Retinal pigment epithelial cell (primary cell): ENCODE data around the gene CCDC47.

Source experiments
- DNase-seq: peaks from one replicate; pipeline ENCODE4 v3.0.0-alpha.2; 2010; ENCODE audit warnings: low read depth
- H3K4me3 ChIP-seq: 2 replicates; pipeline ENCODE4 v1.5.1; 2011; ENCODE audit warnings: mild to moderate bottlenecking, low read length, control low read depth, moderate library complexity
- CTCF ChIP-seq: conservative IDR thresholded peaks from 2 replicates; pipeline ENCODE4 v1.5.1; 2011; ENCODE audit warnings: low read depth, low read length, control low read depth, inconsistent platforms

CCDC47 gene, protein sequence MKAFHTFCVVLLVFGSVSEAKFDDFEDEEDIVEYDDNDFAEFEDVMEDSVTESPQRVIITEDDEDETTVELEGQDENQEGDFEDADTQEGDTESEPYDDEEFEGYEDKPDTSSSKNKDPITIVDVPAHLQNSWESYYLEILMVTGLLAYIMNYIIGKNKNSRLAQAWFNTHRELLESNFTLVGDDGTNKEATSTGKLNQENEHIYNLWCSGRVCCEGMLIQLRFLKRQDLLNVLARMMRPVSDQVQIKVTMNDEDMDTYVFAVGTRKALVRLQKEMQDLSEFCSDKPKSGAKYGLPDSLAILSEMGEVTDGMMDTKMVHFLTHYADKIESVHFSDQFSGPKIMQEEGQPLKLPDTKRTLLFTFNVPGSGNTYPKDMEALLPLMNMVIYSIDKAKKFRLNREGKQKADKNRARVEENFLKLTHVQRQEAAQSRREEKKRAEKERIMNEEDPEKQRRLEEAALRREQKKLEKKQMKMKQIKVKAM

DNA sequence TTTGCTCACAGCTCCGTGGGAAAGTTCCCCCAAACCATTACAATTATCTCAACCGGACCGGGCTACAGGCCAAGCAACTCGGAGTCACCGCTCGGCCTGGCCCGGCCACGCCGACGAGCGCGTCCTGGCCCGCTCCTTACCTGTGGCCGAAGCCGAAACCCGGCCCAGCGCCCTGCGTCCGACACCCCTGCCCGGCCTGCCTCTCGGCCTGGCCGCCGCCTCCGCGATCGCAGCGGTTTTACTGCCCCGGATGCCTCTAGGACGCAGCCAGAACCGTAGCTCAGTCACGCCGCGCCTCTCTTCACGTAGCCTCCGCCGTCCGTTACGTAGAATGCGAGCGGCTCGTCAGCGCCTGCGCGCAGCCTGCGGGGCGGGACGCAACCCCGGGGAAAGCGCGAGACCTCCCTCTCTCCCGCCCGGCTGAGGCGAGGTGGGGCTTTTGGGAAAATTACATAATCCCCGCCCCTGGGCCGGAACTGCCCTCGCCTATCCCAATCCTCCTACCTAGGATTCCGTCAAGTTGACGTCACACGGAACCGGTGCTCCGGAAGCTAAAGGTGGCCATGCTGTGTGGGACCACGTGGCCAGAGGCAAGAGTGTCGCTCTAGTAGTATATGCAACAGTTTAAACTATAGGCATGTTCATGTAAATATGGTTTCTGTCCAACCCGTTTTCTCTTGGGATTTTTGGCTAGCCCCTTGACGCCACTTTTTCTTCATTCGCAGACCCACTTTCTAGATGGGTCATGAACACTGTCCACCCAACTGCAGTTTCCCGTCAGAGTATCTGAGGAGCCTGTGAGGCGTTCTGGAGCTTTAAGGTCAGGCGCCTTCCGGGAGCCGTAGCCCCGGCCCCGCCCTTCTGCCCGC is at the start of gene CCDC47:
Gene CCDC47, minus strand, starts transcription at position 326 of the 869 bp plus-strand sequence. CDS start 7,422 bp downstream, outside the sequence.
- DNase-seq = peak; percentile 98
- peak within 1 kb of the TSS; percentile 98 for H3K4me3 ChIP-seq
- no peak for TF ChIP-seq CTCF

DNA sequence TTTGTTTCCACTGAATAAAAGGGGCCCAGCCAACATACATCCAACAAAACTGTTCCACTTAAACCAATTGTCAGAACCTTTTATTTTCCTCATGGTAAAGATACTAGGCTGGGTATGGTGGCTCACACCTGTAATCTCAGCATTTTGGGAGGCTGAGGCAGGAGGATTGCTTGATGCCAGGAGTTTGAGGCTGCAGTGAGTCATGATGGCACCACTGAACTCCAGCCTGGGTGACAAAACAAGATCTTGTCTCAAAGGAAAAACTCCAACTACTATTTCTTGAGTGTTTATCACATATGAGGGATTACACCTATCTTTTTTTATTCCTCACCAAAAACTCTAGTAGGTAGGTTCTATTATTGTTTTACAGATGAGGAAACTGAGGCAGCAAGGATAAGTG is 49.1 kb upstream of the CCDC47 start:
- no peak overlapping the region for H3K4me3 ChIP-seq
- DNase-seq = no peak
- TF ChIP-seq CTCF = no peak

- no peak for TF ChIP-seq CTCF
- H3K4me3 ChIP-seq = no peak overlapping the region
- DNase-seq = no peak
Observed at GRCh38 chr17:63821804-63822203, 48.4 kb upstream of the CCDC47 start.

GRCh38 chr17:63820963-63821561 is 47.7 kb upstream of the CCDC47 start:
- DNase-seq = no peak
- TF ChIP-seq CTCF = no peak
- H3K4me3 ChIP-seq = no peak overlapping the region

DNA sequence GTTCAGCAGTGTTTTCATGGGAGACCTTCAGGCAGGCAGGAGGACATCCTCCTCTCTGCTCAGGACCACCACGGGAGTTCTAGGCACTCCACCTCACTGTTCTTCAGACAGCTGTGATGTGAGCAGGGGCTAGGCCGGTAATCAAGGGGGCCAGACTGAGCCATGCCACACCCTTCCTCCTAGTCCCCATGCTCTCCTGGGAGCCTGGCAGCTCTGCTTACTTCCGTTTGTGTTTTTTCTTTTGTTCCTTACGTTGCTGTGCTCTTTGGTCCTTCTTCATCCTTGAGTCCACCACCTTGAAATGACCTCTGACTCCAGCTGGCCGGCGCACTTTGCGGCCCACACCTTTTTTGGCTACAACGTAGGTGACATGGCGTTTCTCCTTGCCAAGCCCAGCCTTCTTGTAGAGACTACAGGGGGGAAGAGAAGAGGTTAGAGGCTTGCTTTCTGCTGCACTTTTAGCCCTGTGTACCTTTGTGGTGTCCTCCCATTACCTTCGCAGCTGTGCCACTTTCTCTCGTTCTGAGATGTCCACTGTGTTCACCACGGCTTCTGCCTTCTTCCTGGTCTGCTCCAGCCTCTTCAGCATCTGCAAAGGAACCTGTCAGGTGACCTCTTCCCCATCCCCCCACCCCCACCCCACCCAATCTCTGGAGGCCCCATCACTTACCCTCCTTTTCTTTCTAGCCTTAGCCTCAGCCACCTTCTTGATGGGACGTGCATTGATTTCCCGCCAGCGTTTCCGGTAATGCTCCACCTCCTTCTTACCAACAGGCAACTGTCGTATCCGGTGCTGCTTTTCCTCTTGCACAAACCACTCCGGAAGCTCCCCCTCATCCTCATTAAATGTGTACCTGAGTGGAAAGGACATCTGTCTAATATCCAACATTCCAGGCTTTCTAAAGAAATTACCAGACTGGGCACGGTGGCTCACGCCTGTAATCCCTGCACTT is 46.5 kb upstream of the CCDC47 start:
- DNase-seq = no peak
- H3K4me3 ChIP-seq = no peak overlapping the region
- TF ChIP-seq CTCF = no peak

DNA sequence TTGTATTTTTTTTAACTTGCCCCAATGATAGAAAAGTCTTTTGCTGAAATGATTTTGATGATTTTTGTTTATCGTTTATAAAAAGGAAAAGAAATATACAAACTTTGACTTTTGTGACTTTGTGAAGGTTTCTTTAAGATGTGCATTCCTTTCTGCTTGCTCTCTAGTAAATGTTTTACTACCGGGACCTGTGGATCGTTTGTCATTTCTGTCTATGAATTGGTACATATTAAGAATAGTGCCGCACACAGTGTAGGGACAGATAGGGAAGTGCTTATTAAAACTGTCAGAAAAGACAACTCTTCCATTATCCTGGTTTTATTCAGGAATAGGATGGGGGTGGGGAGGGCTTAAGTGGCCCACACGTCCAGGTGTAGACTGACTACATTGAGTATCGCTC is 45.7 kb upstream of the CCDC47 start:
- no peak overlapping the region for H3K4me3 ChIP-seq
- no peak for TF ChIP-seq CTCF
- no peak for DNase-seq
